ENCODE data around the gene APOLD1.
A peak's percentile ranks its signal among the peaks of the same experiment; 100 is the strongest.
"Not testable (repeated sequence)": the region's sequence is repeated elsewhere in the genome, so short reads cannot be mapped to it uniquely, and the experiment has no call there.

Gene APOLD1

DNA sequence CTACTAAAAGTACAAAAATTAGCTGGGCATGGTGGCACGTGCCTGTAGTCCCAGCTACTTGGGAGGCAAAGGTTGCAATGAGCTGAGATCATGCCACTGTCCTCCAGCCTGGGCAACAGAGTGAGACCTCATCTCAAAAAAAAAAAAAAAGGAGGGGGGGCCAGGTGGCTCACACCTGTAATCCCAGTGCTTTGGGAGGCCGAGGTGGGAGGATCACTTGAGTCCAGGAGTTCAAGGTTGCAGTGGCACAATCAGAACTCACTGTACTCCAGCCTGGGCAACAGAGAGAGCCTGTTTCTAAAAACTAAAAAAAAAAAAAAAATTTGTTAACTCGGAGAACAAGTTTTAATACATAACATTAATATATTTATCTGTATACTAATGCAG, 22.1 kb downstream of the APOLD1 start:
- peak overlapping the region; percentile 8 for H3K4me3 Mint-ChIP-seq
- H3K9me3 Mint-ChIP-seq; DNase-seq (ENCODE audit: low spot score); H3K27me3 Mint-ChIP-seq (ENCODE audit: low read depth); H3K36me3 Mint-ChIP-seq (ENCODE audit: low read depth): not testable (repeated sequence)
- peaks cover 53% of the 10 kb centered on the region for H3K4me1 Mint-ChIP-seq (ENCODE audit: low read depth)
- H3K27ac Mint-ChIP-seq, result peak overlapping the region; percentile 98

- Mint-ChIP-seq H3K27ac (peak overlapping the region; percentile 98), H3K4me3 (peak overlapping the region; percentile 66), H3K4me1 (ENCODE audit: low read depth) (peaks cover 54% of the 10 kb centered on the region), H3K36me3 (ENCODE audit: low read depth) (peaks cover 4% of the 10 kb centered on the region), H3K27me3 (ENCODE audit: low read depth) (no peaks in the 10 kb centered on the region), H3K9me3 (no peaks in the 10 kb centered on the region)
- peak; percentile 47 for DNase-seq (ENCODE audit: low spot score)
Measured at GRCh38 chr12:12807970-12808702, 22.7 kb downstream of the APOLD1 start.

DNA sequence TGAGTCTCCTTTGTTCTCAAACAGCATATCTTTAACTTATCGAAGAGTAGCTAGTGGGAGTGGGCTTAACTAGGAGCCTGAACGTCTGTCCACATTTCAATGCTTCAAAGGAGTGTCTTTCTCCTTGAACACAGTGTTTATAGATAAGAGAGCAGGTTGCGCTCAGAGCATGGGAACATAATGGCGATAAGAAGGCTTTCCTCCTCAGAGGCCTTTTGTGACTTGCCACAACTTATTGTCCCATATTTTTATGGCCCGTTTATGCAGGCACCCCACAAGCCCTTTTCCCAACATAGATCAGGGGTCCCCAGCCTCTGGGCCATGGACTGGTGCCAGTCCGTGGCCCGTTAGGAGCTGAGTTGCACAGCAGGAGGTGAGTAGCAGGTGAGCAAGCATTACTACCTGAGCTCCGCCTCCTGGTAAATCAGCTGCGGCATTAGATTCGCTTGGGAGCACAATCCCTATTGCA, 25.1 kb downstream of the APOLD1 start:
- Mint-ChIP-seq H3K36me3 (ENCODE audit: low read depth) (peaks cover 18% of the 10 kb centered on the region), H3K27me3 (ENCODE audit: low read depth) (no peaks in the 10 kb centered on the region), H3K4me1 (ENCODE audit: low read depth) (peaks cover 54% of the 10 kb centered on the region), H3K9me3 (no peaks in the 10 kb centered on the region), H3K4me3 (no peak overlapping the region), H3K27ac (peak overlapping the region; percentile 7)
- no peak for DNase-seq (ENCODE audit: low spot score)

DNA sequence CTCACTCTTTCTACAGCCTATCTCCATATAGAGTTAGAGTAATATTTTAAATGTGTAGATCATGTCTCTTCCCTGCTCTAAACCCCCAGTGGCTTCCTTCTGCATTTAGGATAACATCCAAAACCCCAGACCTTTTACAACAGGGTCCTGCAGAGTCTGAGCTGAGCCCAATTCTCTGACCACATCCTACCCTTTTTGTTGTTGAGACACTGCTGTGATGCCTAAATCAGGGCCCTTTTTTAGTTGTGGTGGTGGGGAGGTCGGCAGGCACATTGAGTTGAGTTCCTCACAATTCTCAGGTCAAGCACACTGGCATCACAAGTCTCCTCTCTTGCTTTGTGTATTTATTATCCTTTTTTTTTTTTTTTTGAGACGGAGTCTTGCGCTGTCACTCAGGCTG, 25.9 kb downstream of the APOLD1 start:
- Mint-ChIP-seq H3K4me1 (ENCODE audit: low read depth) (peaks cover 57% of the 10 kb centered on the region), H3K36me3 (ENCODE audit: low read depth) (peaks cover 25% of the 10 kb centered on the region), H3K4me3 (no peak overlapping the region), H3K27ac (no peak overlapping the region), H3K9me3 (no peaks in the 10 kb centered on the region), H3K27me3 (ENCODE audit: low read depth) (no peaks in the 10 kb centered on the region)
- DNase-seq (ENCODE audit: low spot score), result no peak

DNA sequence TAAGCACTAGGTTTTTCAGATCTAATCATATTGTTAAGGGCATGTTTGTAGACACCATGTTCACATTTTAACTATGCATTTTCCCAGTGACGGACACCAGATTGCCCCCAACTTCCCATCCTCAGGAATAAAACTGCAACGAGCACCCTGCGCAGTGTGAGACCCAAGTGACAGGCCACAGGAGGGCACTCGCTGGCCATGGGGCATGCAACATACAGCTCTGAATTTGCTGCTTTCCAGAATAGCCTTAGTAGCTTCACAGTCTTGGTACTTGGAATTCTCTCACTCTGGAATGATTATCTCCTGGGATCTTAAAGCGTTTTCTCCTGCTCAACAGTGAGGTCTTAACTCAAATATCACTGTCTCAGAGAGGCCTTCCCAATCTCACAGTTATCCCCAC, 26.7 kb downstream of the APOLD1 start:
- DNase-seq (ENCODE audit: low spot score), result no peak
- no peak overlapping the region for H3K4me3 Mint-ChIP-seq
- H3K4me1 Mint-ChIP-seq (ENCODE audit: low read depth), result peaks cover 57% of the 10 kb centered on the region
- no peaks in the 10 kb centered on the region for H3K9me3 Mint-ChIP-seq
- peaks cover 31% of the 10 kb centered on the region for H3K36me3 Mint-ChIP-seq (ENCODE audit: low read depth)
- H3K27me3 Mint-ChIP-seq (ENCODE audit: low read depth), result no peaks in the 10 kb centered on the region
- no peak overlapping the region for H3K27ac Mint-ChIP-seq

GRCh38 chr12:12812618-12813119, 27.2 kb downstream of the APOLD1 start:
- H3K36me3 Mint-ChIP-seq (ENCODE audit: low read depth), result peaks cover 31% of the 10 kb centered on the region
- DNase-seq (ENCODE audit: low spot score), result no peak
- H3K27me3 Mint-ChIP-seq (ENCODE audit: low read depth), result no peaks in the 10 kb centered on the region
- H3K27ac Mint-ChIP-seq, result peak overlapping the region; percentile 95
- H3K9me3 Mint-ChIP-seq, result no peaks in the 10 kb centered on the region
- H3K4me3 Mint-ChIP-seq, result peak overlapping the region; percentile 92
- H3K4me1 Mint-ChIP-seq (ENCODE audit: low read depth), result peaks cover 55% of the 10 kb centered on the region

GRCh38 chr12:12813120-12814101, 28.0 kb downstream of the APOLD1 start, which contains the start of gene DDX47:
Gene DDX47, plus strand, starts transcription at chr12:12813346. Its CDS starts 22 bp downstream, at chr12:12813368.
- Mint-ChIP-seq H3K4me1 (ENCODE audit: low read depth) (peaks cover 48% of the 10 kb centered on the region), H3K27ac (peak within 1 kb of the TSS; percentile 95), H3K9me3 (no peaks in the 10 kb centered on the region), H3K36me3 (ENCODE audit: low read depth) (peaks cover 32% of the 10 kb centered on the region), H3K27me3 (ENCODE audit: low read depth) (no peaks in the 10 kb centered on the region), H3K4me3 (peak within 1 kb of the TSS; percentile 92)
- DNase-seq (ENCODE audit: low spot score), result peak; percentile 95

DNA sequence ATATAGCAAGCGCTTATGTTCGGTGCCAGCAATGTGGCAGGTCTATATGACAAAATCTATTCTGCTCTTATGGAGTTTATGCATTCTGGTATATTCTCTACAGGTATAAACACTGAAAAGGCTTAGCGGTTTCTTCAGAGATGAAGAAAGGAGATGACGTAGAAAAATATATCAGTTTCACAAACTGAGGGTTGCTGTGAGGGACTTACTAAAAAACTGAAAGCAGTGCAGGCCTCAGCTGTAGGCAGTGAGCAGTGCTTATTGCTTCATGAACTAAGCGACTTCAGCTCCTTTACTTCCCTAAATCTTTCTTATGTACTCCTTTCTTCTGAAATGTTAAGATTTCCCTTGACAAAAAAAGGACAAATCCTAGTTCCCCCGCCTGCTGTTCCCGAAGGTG, 32.2 kb downstream of the APOLD1 start:
- H3K27me3 Mint-ChIP-seq (ENCODE audit: low read depth), result no peaks in the 10 kb centered on the region
- DNase-seq (ENCODE audit: low spot score), result no peak
- H3K4me3 Mint-ChIP-seq, result no peak overlapping the region
- peaks cover 43% of the 10 kb centered on the region for H3K4me1 Mint-ChIP-seq (ENCODE audit: low read depth)
- H3K9me3 Mint-ChIP-seq, result no peaks in the 10 kb centered on the region
- no peak overlapping the region for H3K27ac Mint-ChIP-seq
- peaks cover 62% of the 10 kb centered on the region for H3K36me3 Mint-ChIP-seq (ENCODE audit: low read depth)

DNA sequence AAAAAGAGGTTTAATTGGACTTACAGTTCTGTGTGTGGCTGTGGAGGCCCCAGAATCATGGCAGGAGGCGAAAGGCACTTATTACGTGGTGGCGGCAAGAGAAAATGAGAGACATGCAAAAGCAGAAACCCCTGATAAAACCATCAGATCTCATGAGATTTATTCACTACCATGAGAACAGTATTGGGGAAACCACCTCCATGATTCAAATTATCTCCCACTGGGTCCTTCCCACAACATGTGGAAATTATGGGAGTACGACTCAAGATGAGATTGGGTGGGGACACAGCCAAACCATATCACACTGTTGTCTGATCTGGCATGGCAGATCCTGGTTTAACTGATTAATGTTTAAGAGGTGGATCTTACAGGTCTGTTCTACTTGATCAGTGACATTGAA, 33.2 kb downstream of the APOLD1 start:
- Mint-ChIP-seq H3K27me3 (ENCODE audit: low read depth) (no peaks in the 10 kb centered on the region), H3K4me1 (ENCODE audit: low read depth) (peaks cover 38% of the 10 kb centered on the region), H3K27ac (peak overlapping the region; percentile 11), H3K4me3 (no peak overlapping the region), H3K9me3 (no peaks in the 10 kb centered on the region), H3K36me3 (ENCODE audit: low read depth) (peaks cover 66% of the 10 kb centered on the region)
- no peak for DNase-seq (ENCODE audit: low spot score)

DNA sequence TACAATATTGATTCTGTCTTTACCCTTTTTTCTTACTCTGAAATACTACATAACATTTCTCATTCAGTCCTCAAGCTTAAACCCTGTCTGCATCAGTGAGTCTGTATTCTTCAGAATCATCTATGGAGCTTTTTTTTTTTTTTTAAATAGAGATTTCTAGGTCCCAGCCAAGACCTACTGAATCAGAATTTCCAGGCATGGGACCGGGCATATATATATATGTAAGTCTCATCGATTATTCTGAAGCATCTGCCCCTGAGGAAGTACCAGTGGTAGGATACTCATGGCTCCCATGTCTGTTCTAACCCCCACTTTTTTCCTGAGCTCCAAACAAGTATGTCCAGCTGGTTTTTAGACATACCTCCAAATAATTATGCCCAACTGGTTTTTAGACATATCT, 33.8 kb downstream of the APOLD1 start:
- Mint-ChIP-seq H3K27ac (no peak overlapping the region), H3K36me3 (ENCODE audit: low read depth) (peaks cover 67% of the 10 kb centered on the region), H3K4me3 (no peak overlapping the region), H3K9me3 (no peaks in the 10 kb centered on the region), H3K4me1 (ENCODE audit: low read depth) (peaks cover 35% of the 10 kb centered on the region), H3K27me3 (ENCODE audit: low read depth) (no peaks in the 10 kb centered on the region)
- no peak for DNase-seq (ENCODE audit: low spot score)

DNA sequence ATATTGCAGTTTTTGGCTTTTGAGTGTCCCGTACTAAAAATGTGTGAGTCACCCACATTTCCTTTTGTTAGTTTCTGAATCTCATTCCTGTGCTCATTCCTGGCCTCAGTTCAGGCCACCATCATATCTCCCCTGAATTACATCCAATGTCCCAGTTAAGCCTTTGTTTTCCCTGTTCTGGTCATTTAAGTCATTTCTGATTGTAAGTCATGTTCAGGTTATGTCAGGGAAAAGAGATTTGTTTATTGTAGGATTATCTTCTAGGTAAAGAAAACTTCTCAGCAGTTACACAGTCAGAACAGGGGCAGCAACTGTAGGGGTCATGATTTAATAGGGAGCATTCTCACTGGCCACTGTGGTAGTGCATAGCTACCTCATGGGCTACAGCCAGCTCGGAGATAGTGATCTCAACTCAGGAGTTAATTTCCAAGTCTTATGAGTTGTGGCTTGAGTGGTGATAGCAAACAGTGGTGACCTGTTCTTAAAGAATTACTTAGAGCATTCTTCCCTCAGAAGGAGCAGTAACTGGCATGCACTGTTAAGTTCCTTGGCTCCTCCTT, 34.4 kb downstream of the APOLD1 start:
- DNase-seq (ENCODE audit: low spot score), result no peak
- H3K27ac Mint-ChIP-seq, result no peak overlapping the region
- peaks cover 67% of the 10 kb centered on the region for H3K36me3 Mint-ChIP-seq (ENCODE audit: low read depth)
- no peak overlapping the region for H3K4me3 Mint-ChIP-seq
- peaks cover 29% of the 10 kb centered on the region for H3K4me1 Mint-ChIP-seq (ENCODE audit: low read depth)
- no peaks in the 10 kb centered on the region for H3K9me3 Mint-ChIP-seq
- no peaks in the 10 kb centered on the region for H3K27me3 Mint-ChIP-seq (ENCODE audit: low read depth)

GRCh38 chr12:12820376-12820775, 34.9 kb downstream of the APOLD1 start:
- H3K36me3 Mint-ChIP-seq (ENCODE audit: low read depth), result peaks cover 69% of the 10 kb centered on the region
- DNase-seq (ENCODE audit: low spot score); H3K27ac Mint-ChIP-seq; H3K27me3 Mint-ChIP-seq (ENCODE audit: low read depth); H3K9me3 Mint-ChIP-seq; H3K4me3 Mint-ChIP-seq: not testable (repeated sequence)
- H3K4me1 Mint-ChIP-seq (ENCODE audit: low read depth), result peaks cover 28% of the 10 kb centered on the region

DNA sequence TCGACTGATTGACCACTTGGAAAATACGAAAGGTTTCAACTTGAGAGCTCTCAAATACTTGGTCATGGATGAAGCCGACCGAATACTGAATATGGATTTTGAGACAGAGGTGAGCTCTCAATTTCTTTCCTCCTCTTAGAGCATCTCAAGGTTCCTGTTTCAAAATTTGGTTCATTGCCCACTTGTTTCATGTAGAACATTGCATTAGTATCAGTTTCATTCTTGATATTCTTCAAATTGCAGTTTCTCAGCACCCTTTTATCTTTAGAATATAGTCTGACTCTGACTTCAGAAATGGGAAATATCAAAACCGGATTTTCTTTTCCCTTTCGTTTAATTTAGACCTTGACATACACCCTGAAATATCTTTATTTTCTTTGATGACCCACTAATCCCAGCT, 36.5 kb downstream of the APOLD1 start:
- DNase-seq (ENCODE audit: low spot score), result no peak
- Mint-ChIP-seq H3K36me3 (ENCODE audit: low read depth) (peaks cover 62% of the 10 kb centered on the region), H3K27me3 (ENCODE audit: low read depth) (no peaks in the 10 kb centered on the region), H3K4me1 (ENCODE audit: low read depth) (peaks cover 14% of the 10 kb centered on the region), H3K4me3 (no peak overlapping the region), H3K9me3 (no peaks in the 10 kb centered on the region), H3K27ac (no peak overlapping the region)

GRCh38 chr12:12822886-12823285, 37.4 kb downstream of the APOLD1 start:
- no peak for DNase-seq (ENCODE audit: low spot score)
- Mint-ChIP-seq H3K27me3 (ENCODE audit: low read depth) (no peaks in the 10 kb centered on the region), H3K4me3 (no peak overlapping the region), H3K9me3 (no peaks in the 10 kb centered on the region), H3K27ac (no peak overlapping the region), H3K4me1 (ENCODE audit: low read depth) (peaks cover 14% of the 10 kb centered on the region), H3K36me3 (ENCODE audit: low read depth) (peaks cover 68% of the 10 kb centered on the region)

All from T-helper 2 cell treated with Interferon-gamma antibody and Interleukin-4, amounts not matched to agents 5 μg/mL and 100 μg/mL, for 36 hours (primary cell).